Measurements from ENCODE around the gene PNPLA5.

The PNPLA5 gene

DNA sequence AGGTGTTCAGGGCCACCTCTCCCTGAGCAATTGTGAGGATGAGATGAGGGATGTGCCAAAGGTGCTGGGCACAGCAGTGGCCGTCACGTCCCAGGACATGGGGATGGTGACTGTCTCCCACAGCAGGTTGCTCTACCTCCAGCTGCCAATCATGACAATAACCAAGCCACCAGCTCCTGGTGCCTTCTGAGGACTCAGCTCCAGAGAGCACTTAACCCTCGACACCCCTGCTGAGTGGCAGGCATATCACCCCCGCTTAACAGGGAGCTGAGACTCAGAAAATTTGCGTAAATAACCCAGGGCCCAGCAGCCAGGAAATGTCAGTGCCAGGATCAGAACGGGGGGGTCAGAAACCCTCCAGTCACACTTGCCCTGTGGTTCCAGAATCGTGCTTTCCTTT lies 8.4 kb upstream of the PNPLA5 start:
- no peak for DNase-seq

GRCh38 chr22:43897751-43898261 lies 6.0 kb upstream of the PNPLA5 start:
- no peak for DNase-seq

DNA sequence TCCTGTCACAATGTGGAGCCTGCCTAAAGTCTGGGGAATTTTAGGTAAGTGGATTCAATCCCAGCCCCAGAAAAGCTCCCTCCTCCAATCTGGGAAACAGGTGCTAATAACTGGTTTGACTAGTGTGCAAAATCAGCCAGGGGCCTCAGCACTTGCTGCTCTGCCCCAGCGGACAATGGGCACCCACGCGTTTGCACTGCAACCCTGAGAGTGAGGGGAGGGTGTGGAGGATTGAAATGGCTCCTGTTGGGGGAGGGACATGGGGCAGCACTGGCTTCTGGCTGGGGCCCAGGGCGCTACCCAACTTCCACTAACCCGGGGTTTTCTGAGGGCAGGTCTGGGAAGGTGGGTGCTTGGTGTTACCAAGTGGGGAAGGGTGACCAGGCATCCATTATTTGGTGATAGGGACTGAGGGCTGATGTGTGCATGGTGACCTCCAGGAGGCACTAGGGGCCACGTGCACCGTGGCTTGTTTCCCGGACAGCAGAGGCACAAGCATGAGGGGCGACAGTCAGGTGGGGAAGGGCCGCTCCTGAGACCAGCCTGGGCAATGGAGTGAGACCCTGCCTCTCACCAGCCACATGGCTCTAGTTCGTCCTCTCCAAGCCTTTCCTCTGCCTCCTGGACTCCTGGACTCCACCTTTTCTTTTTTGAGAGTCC lies 4.3 kb upstream of the PNPLA5 start:
- no peak for DNase-seq

DNA sequence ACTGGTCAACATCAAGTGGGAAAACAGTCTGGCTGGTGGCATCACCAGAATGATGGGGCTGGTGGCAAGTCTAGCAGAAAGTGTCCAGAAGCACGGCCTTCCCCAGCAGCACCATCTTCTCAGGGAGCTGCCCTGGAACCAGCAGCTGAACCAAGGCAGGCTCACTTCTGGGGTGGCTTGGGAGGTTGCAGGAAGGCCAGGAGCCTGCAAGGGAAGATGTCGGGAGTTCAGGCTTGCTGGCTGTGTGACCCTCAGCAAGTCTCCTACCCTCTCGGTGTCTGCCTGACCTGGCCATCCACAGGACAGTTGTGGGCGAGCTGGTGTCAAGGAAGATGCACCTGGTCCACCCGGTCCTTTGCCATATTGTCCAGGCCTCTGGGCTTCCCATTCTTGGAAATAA lies 2.3 kb upstream of the PNPLA5 start:
- no peak for DNase-seq

GRCh38 chr22:43893266-43893665 lies 1.5 kb upstream of the PNPLA5 start:
- no peak for DNase-seq

- DNase-seq = no peak
These were observed 526 bp upstream of the PNPLA5 start for GRCh38 chr22:43892183-43892894.

- DNase-seq = no peak
These were observed 897 bp downstream of the PNPLA5 start for GRCh38 chr22:43890901-43891331.

- DNase-seq = no peak
These were observed 2.0 kb downstream of the PNPLA5 start for GRCh38 chr22:43889860-43890253.

GRCh38 chr22:43889201-43889859 lies 2.5 kb downstream of the PNPLA5 start:
- no peak for DNase-seq

- no peak for DNase-seq
These were observed 3.1 kb downstream of the PNPLA5 start for GRCh38 chr22:43888740-43889139.

GRCh38 chr22:43887391-43887790 lies 4.4 kb downstream of the PNPLA5 start:
- no peak for DNase-seq

DNA sequence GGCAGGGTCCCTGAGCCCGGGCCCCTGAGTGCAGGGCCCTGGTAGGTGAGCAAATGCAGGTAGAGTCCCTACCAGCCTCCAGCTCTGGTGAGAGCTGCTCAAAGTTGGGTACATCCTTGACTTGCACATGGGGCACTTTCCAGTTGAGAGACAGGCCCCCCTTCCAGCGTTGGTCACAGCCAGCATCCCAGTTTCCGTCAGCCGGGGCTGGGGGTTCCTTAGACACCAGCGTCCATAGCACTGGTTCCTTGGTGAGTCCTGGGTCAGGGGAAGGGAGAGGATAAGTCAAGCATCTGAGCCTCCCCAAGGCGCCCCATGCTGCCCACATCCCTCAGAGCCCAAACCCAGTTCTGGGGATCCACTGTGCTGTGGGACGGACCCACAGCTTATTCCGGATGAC lies 5.6 kb downstream of the PNPLA5 start:
- no peak for DNase-seq

GRCh38 chr22:43885786-43886185 lies 6.0 kb downstream of the PNPLA5 start:
- DNase-seq = no peak

DNA sequence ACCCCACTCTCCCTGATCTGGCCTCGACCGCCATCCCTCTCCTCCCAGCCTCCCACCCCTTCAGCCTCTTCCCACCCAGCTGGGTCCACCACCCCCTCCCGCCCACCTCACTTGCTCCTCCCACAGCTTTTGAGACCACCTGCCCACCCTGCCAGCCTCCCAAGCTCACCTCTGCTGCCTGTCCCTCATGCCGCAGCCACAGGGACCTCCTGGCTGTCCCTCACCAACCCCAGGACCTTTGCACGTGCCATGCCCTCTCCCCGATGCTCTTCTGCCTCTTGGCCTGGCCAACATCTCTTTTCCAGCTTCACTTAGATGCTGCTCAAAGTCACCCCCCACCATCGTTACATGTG lies 6.5 kb downstream of the PNPLA5 start:
- DNase-seq = no peak

GRCh38 chr22:43884600-43885318 lies 7.1 kb downstream of the PNPLA5 start:
- peak in 1 of 2 donors; percentile 27 for DNase-seq

DNA sequence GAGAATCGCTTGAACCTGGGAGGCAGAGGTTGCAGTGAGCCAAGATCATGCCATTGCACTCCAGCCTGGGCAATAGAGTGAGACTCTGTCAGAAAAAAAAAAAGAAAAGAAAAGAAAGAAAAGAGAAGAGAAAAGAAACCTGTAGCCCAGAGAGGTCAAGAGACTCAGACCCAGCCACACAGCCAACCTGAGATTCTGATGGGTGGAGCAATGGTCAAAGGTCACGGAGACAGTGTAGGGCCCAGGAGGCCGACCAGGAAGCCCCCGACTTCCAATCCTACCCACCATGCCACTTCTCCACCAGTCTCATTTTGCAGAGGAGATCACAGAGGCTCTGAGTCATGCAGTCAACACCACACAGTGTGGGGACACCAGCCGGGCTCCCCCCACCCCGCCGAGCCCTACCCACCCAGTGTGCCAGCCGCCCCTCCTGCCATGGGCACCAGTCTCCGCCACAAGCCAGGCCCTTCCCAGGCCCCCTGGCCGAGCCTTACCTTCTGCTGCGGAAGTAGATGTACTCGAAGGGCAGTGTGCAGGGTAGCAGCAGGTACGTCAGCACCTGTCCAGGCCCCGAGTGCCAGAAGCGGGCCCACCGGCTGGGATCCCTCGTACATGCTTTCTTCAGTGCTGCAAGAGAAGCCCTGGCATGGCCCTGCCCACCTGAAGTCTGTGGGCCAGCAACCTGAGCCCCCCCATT lies 7.9 kb downstream of the PNPLA5 start:
- no peak for DNase-seq

GRCh38 chr22:43883012-43883661 lies 8.7 kb downstream of the PNPLA5 start:
- peak; percentile 20 to 47 for DNase-seq

- DNase-seq = no peak
These were observed 9.6 kb downstream of the PNPLA5 start for GRCh38 chr22:43882122-43882767.

GRCh38 chr22:43881091-43882061 lies 10.4 kb downstream of the PNPLA5 start:
- no peak for DNase-seq

DNA sequence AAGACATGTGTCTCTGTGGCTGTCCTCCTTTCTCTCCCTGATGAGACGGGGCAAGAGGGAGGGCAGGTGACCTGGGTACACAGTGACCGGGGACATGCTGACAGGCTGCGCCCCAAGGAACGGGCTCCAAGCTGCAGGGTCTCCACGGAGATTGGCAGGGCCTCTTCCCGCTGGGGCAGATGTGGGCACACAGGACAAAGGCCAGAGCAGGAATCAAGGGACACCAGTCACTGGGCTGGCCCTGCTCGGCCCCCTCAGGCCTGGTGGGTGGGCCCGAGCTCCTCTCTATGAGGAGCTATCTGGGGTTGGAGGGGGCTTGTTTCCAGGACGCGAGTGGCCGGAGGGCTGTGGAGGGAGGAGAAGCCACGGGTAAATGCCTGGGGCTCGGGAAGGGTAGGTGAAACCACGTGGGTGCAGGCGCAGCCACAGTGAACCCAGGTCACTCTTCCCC lies 11.2 kb downstream of the PNPLA5 start:
- DNase-seq = no peak

Measured in CD4-positive, alpha-beta T cell treated with Interleukin-4 for 1 hour (primary cell).